SK-N-SH (cell line): ENCODE measurements around the gene BIN2. TPM values are rescaled to one million over a fixed set of nuclear protein-coding genes. Genes with fewer than 3 reads are reported as not detected.

ENCODE experiments used
- CTCF ChIA-PET: fragments of 300-600, 350-600 bp; formaldehyde crosslinking; extraction: SDS; loops from one replicate; lab custom pipeline; 2021; lab: Yijun Ruan, JAX
- POLR2A ChIA-PET: fragments of 350-600 bp; sonication (Branson Sonifier 250); formaldehyde crosslinking; extraction: SDS; loops from one replicate; lab custom pipeline; 2020; ENCODE audit warnings: antibody characterized with exemption, inconsistent platforms; lab: Yijun Ruan, JAX
- DNase-seq: peaks from one replicate; pipeline ENCODE4 v3.0.0; 2012
- H2AFZ ChIP-seq: fragments of 200-600 bp; sonication (generic); 2 replicates; pipeline ENCODE4 v1.8.1; 2016; ENCODE audit warnings: antibody characterized with exemption, mild to moderate bottlenecking, low read depth
- H3F3A ChIP-seq: fragments of 200-600 bp; sonication (generic); replicated peaks from 2 replicates; pipeline ENCODE3; 2016; ENCODE audit warnings: antibody characterized with exemption, mild to moderate bottlenecking; ENCODE audit not compliant: insufficient read depth
- H3K27ac ChIP-seq, 2 experiments: fragments of 200-500 bp in 1 of 2; fragments of 200-600 bp in 1 of 2; sonication (Bioruptor generic) in 1 of 2; sonication (generic), shearing (Covaris generic) in 1 of 2; 2 replicates each; pipeline versions ENCODE4 v1.5.1 to v1.6.1; 2014 to 2016; ENCODE audit warnings: low read depth in 2 of 2, inconsistent platforms in 1 of 2, low read length in 1 of 2, mild to moderate bottlenecking in 1 of 2, mixed read lengths in 1 of 2
- H3K27me3 ChIP-seq: fragments of 200-600 bp; sonication (generic), shearing (Covaris generic); 2 replicates; pipeline ENCODE4 v1.6.1; 2016; ENCODE audit warnings: mixed run types; ENCODE audit not compliant: insufficient read depth
- H3K36me3 ChIP-seq, 2 experiments: fragments of 200-500 bp in 1 of 2; fragments of 200-600 bp in 1 of 2; sonication (Bioruptor generic) in 1 of 2; sonication (generic) in 1 of 2; replicated peaks in 1 of 2; 2 replicates each; pipeline versions ENCODE3 to v1.5.1; 2014 to 2016; ENCODE audit warnings: low read length in 1 of 2, mild to moderate bottlenecking in 1 of 2; ENCODE audit not compliant: insufficient read depth in 2 of 2, control insufficient read depth in 1 of 2
- H3K4me1 ChIP-seq, 2 experiments: fragments of 200-500 bp in 1 of 2; fragments of 200-600 bp in 1 of 2; sonication (Bioruptor generic) in 1 of 2; sonication (generic), shearing (Covaris generic) in 1 of 2; 2 replicates each; pipeline versions ENCODE4 v1.5.1 to v1.6.1; 2014 to 2016; ENCODE audit warnings: low read depth in 1 of 2, low read length in 1 of 2, mixed run types in 1 of 2; ENCODE audit not compliant: insufficient read depth in 2 of 2, control insufficient read depth in 1 of 2
- H3K4me2 ChIP-seq: fragments of 200-600 bp; sonication (generic), shearing (Covaris generic); 2 replicates; pipeline ENCODE4 v1.6.1; 2017; ENCODE audit warnings: mixed run types
- H3K4me3 ChIP-seq, 2 experiments: fragments of 200-500 bp in 1 of 2; fragments of 200-600 bp in 1 of 2; sonication (Bioruptor generic) in 1 of 2; sonication (generic), shearing (Covaris generic) in 1 of 2; 2 replicates each; pipeline versions ENCODE4 v1.5.1 to v1.8.1; 2014 to 2016; ENCODE audit warnings: low read depth in 2 of 2, inconsistent platforms in 1 of 2, low read length in 1 of 2, mild to moderate bottlenecking in 1 of 2, mixed read lengths in 1 of 2, moderate library complexity in 1 of 2
- H3K79me2 ChIP-seq: fragments of 200-600 bp; sonication (generic); 2 replicates; pipeline ENCODE4 v1.8.1; 2017; ENCODE audit warnings: mild to moderate bottlenecking; ENCODE audit not compliant: insufficient read depth
- H3K9ac ChIP-seq: fragments of 200-600 bp; sonication (generic); 2 replicates; pipeline ENCODE4 v1.6.1; 2017; ENCODE audit warnings: mixed run types
- H3K9me2 ChIP-seq: fragments of 200-600 bp; sonication (generic); 2 replicates; pipeline ENCODE4 v1.6.1; 2017; ENCODE audit warnings: mixed run types
- H3K9me3 ChIP-seq: fragments of 200-600 bp; sonication (generic); 2 replicates; pipeline ENCODE4 v1.6.1; 2017; ENCODE audit warnings: mixed run types, mild to moderate bottlenecking, moderate library complexity
- H4K20me1 ChIP-seq: fragments of 200-600 bp; sonication (generic); 2 replicates; pipeline ENCODE4 v1.6.1; 2017; ENCODE audit warnings: mild to moderate bottlenecking, mixed run types; ENCODE audit not compliant: insufficient read depth
- FOXJ3 ChIP-seq: sonication (generic); formaldehyde crosslinking; IDR thresholded peaks from 2 replicates; pipeline ENCODE4 v1.5.1; 2020; ENCODE audit warnings: mild to moderate bottlenecking, missing genetic modification reagents
- FOXM1 ChIP-seq: IDR thresholded peaks from 2 replicates; pipeline ENCODE4 v1.4.0; 2012; ENCODE audit warnings: low read depth, mild to moderate bottlenecking
- POLR2AphosphoS5 ChIP-seq: IDR thresholded peaks from 2 replicates; pipeline ENCODE4 v1.6.1; 2012; ENCODE audit warnings: low read depth, low read length
- RAD21 ChIP-seq: IDR thresholded peaks from 2 replicates; pipeline ENCODE4 v1.6.1; 2012; ENCODE audit warnings: mild to moderate bottlenecking, low read length
- RXRA ChIP-seq: IDR thresholded peaks from 2 replicates; pipeline ENCODE4 v1.4.0; 2012; ENCODE audit warnings: low read depth, mild to moderate bottlenecking, borderline replicate concordance
- WGBS: methylation state at CpG from one replicate; pipeline ENCODE4 v1.1.6; 2017; ENCODE audit warnings: low lambda C conversion rate; 5-methylcytosine and 5-hydroxymethylcytosine counted together
- polyA plus RNA-seq, 3 experiments: library from polyadenylated mRNA; depleted of rRNA; stranded (reverse); fragments of >200 nt; gene quantifications; 2 replicates each; pipeline ENCODE4 v1.2.3, GENCODE V29; 2012
- TF ChIP-seq, protein P1 (sequence below): fragments of 150-350 bp; IDR thresholded peaks from 2 replicates; pipeline ENCODE4 v1.6.1; 2017; ENCODE audit warnings: antibody characterized with exemption, low read length, low read depth, borderline replicate concordance
- TF ChIP-seq, protein P2 (sequence below): IDR thresholded peaks from 2 replicates; pipeline ENCODE4 v1.6.1; 2012; ENCODE audit warnings: mild to moderate bottlenecking, low read depth, low read length, moderate library complexity
- TF ChIP-seq, protein P3 (sequence below): IDR thresholded peaks from 2 replicates; pipeline ENCODE4 v1.4.0; 2012; ENCODE audit warnings: low read depth, borderline replicate concordance

The BIN2 gene
- polyA plus RNA-seq, 1 of the 3 experiments (the other 2 are of a cell fraction) = not detected

DNA sequence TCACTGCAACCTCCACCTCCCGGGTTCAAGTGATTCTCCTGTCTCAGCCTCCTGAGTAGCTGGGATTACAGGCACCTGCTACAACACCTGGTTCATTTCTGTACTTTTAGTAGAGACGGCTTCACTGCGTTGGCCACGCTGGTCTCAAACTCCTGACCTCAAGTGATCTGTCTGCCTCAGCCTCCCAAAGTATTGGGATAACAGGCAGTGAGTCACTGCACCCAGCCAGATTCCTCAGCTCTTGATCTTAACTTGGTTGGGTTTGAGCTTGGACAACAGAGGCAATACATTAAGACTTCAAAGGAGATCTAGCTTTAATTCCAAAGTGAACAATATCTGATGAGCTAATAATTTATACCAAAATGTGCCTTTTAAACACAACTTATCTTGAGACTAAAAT lies 79.7 kb downstream of the BIN2 start:
- Histone ChIP-seq H3K36me3 (peaks cover 49 to 50% of the 10 kb centered on the region in 2 experiments), H3K27me3 (no peaks in the 10 kb centered on the region), H3K9me3 (no peaks in the 10 kb centered on the region), H3K4me2 (no peak overlapping the region), H4K20me1 (peaks cover 5% of the 10 kb centered on the region; the same call in 1 of the 2 replicates)
- TF ChIP-seq FOXJ3 (CRISPR knock-in tag) = no peak
- TF ChIP-seq RXRA = no peak
- TF ChIP-seq, all 33 proteins: peak for 0
- ChIA-PET CTCF (interaction anchor here (0.7 to 2.6 kb wide), 5 partner anchors 8 to 288 kb away, joined by 3 to 6 read pairs (median 4); partner anchors contain the start of gene POU6F1), POLR2A (no interaction called here)
- no peak overlapping the region for H3K4me3 ChIP-seq
- H3K4me1 ChIP-seq = peaks cover 7 to 12% of the 10 kb centered on the region in 2 experiments; a peak in 2 of 4 replicates
- H3K9ac ChIP-seq = no peak overlapping the region
- no peak for DNase-seq
- 87% methylated on average over 4 of the region's 4 CpGs for WGBS
- no peak overlapping the region for H2AFZ ChIP-seq
- H3F3A ChIP-seq = peaks cover 15% of the 10 kb centered on the region
- no peak overlapping the region for H3K27ac ChIP-seq
- peaks cover 40% of the 10 kb centered on the region for H3K79me2 ChIP-seq
- no peaks in the 10 kb centered on the region for H3K9me2 ChIP-seq

GRCh38 chr12:51242876-51243275 lies 81.1 kb downstream of the BIN2 start:
- no peaks in the 10 kb centered on the region for H3K27me3 ChIP-seq
- 94% methylated on average over 7 of the region's 7 CpGs for WGBS

More at GRCh38 chr12:51242876-51243275, 81.1 kb downstream of the BIN2 start:
- Histone ChIP-seq H3K9ac (no peak overlapping the region), H3K4me1 (peaks cover 11 to 12% of the 10 kb centered on the region in 2 experiments; a peak in 2 of 4 replicates), H3K9me2 (no peaks in the 10 kb centered on the region), H3K27ac (no peak overlapping the region), H3K36me3 (peaks cover 43 to 50% of the 10 kb centered on the region in 2 experiments), H3K4me3 (no peak overlapping the region), H3K9me3 (no peaks in the 10 kb centered on the region), H4K20me1 (peaks cover 5% of the 10 kb centered on the region; the same call in 1 of the 2 replicates), H2AFZ (no peak overlapping the region), H3F3A (peaks cover 15% of the 10 kb centered on the region), H3K4me2 (no peak overlapping the region), H3K79me2 (peaks cover 44% of the 10 kb centered on the region)
- ChIA-PET CTCF (interaction anchor here (0.7 to 1.7 kb wide), 2 partner anchors 10 to 239 kb away, joined by 3 to 4 read pairs; no protein-coding TSS in a partner anchor), POLR2A (no interaction called here)
- DNase-seq = no peak
- TF ChIP-seq, protein P1, sequence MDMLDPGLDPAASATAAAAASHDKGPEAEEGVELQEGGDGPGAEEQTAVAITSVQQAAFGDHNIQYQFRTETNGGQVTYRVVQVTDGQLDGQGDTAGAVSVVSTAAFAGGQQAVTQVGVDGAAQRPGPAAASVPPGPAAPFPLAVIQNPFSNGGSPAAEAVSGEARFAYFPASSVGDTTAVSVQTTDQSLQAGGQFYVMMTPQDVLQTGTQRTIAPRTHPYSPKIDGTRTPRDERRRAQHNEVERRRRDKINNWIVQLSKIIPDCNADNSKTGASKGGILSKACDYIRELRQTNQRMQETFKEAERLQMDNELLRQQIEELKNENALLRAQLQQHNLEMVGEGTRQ = no peak
- TF ChIP-seq POLR2AphosphoS5 = no peak
- TF ChIP-seq, protein P2, sequence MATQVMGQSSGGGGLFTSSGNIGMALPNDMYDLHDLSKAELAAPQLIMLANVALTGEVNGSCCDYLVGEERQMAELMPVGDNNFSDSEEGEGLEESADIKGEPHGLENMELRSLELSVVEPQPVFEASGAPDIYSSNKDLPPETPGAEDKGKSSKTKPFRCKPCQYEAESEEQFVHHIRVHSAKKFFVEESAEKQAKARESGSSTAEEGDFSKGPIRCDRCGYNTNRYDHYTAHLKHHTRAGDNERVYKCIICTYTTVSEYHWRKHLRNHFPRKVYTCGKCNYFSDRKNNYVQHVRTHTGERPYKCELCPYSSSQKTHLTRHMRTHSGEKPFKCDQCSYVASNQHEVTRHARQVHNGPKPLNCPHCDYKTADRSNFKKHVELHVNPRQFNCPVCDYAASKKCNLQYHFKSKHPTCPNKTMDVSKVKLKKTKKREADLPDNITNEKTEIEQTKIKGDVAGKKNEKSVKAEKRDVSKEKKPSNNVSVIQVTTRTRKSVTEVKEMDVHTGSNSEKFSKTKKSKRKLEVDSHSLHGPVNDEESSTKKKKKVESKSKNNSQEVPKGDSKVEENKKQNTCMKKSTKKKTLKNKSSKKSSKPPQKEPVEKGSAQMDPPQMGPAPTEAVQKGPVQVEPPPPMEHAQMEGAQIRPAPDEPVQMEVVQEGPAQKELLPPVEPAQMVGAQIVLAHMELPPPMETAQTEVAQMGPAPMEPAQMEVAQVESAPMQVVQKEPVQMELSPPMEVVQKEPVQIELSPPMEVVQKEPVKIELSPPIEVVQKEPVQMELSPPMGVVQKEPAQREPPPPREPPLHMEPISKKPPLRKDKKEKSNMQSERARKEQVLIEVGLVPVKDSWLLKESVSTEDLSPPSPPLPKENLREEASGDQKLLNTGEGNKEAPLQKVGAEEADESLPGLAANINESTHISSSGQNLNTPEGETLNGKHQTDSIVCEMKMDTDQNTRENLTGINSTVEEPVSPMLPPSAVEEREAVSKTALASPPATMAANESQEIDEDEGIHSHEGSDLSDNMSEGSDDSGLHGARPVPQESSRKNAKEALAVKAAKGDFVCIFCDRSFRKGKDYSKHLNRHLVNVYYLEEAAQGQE = no peak
- TF ChIP-seq RAD21 = no peak
- no peak for TF ChIP-seq FOXM1
- TF ChIP-seq, protein P3, sequence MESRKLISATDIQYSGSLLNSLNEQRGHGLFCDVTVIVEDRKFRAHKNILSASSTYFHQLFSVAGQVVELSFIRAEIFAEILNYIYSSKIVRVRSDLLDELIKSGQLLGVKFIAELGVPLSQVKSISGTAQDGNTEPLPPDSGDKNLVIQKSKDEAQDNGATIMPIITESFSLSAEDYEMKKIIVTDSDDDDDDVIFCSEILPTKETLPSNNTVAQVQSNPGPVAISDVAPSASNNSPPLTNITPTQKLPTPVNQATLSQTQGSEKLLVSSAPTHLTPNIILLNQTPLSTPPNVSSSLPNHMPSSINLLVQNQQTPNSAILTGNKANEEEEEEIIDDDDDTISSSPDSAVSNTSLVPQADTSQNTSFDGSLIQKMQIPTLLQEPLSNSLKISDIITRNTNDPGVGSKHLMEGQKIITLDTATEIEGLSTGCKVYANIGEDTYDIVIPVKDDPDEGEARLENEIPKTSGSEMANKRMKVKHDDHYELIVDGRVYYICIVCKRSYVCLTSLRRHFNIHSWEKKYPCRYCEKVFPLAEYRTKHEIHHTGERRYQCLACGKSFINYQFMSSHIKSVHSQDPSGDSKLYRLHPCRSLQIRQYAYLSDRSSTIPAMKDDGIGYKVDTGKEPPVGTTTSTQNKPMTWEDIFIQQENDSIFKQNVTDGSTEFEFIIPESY = no peak
